ENCODE results near the gene GOT2.
"Not testable (repeated sequence)": the region's sequence is repeated elsewhere in the genome, so short reads cannot be mapped to it uniquely, and the experiment has no call there.

The GOT2 gene

GRCh38 chr16:58665200-58665599 lies 68.9 kb downstream of the GOT2 start:
- TF ChIP-seq CTCF (IDR thresholded peaks at IDR 0.05; ENCODE audit: low read depth, low read length) = no peak

GRCh38 chr16:58661199-58661830 lies 72.8 kb downstream of the GOT2 start:
- peak; percentile 62 for TF ChIP-seq CTCF (IDR thresholded peaks at IDR 0.05; ENCODE audit: low read depth, low read length)
- H3K4me3 ChIP-seq (ENCODE audit: low read depth, low read length) = no peak overlapping the region

More at GRCh38 chr16:58665200-58665599, 68.9 kb downstream of the GOT2 start:
- no peak overlapping the region for H3K4me3 ChIP-seq (ENCODE audit: low read depth, low read length)

- H3K4me3 ChIP-seq (ENCODE audit: low read depth, low read length) = not testable (repeated sequence)
These were observed 74.2 kb downstream of the GOT2 start for GRCh38 chr16:58659911-58660310.

GRCh38 chr16:58658796-58659211 lies 75.3 kb downstream of the GOT2 start:
- H3K4me3 ChIP-seq (ENCODE audit: low read depth, low read length) = no peak overlapping the region
- TF ChIP-seq CTCF (IDR thresholded peaks at IDR 0.05; ENCODE audit: low read depth, low read length) = no peak
